Endothelial cell of umbilical vein (primary cell): ENCODE measurements around the gene ULK2. TPM values are rescaled to one million over a fixed set of nuclear protein-coding genes. Genes with fewer than 3 reads are reported as not detected.

Experiments
- BruUV-seq: library from RNA; stranded (reverse); fragments of 400-500 nt; replicated peaks from 2 replicates; lab custom pipeline; 2021; lab: Mats Ljungman, UMichigan
- CTCF ChIA-PET: fragments of 300-600, 350-600 bp; sonication (Branson Sonifier 250); formaldehyde crosslinking; loops from one replicate; lab custom pipeline; 2021; ENCODE audit warnings: antibody characterized with exemption, inconsistent platforms; lab: Charles Lee
- POLR2A ChIA-PET: fragments of 300-600, 350-600 bp; sonication (Branson Sonifier 250); formaldehyde crosslinking; loops from one replicate; lab custom pipeline; 2021; ENCODE audit warnings: antibody characterized with exemption, inconsistent platforms; lab: Charles Lee
- DNase-seq: peaks from one replicate; pipeline ENCODE4 v3.0.0-alpha.2; 2011; ENCODE audit warnings: low read depth, low spot score
- FAIRE-seq: peaks from 2 replicates; lab custom pipeline; 2011; peaks lifted over from hg19 to GRCh38; lab: Jason Lieb, UNC
- H2AFZ ChIP-seq: 2 replicates; pipeline ENCODE4 v1.6.0; 2012; ENCODE audit warnings: low read depth, low read length, control low read depth, inconsistent platforms
- H3K27ac ChIP-seq: 2 replicates; pipeline ENCODE4 v1.5.1; 2011; ENCODE audit warnings: low read depth, mild to moderate bottlenecking, control low read depth, low read length, moderate library complexity; ENCODE audit not compliant: insufficient read depth
- H3K27me3 ChIP-seq, 2 experiments: 2 replicates each; pipeline versions ENCODE4 v1.6.0 to v1.6.1; 2011; ENCODE audit warnings: low read length in 2 of 2, mixed read lengths in 1 of 2; ENCODE audit not compliant: control insufficient read depth in 2 of 2, insufficient read depth in 2 of 2
- H3K36me3 ChIP-seq, 2 experiments: 2 replicates in 1 of 2; 3 replicates in 1 of 2; pipeline ENCODE4 v1.5.1; 2011; ENCODE audit warnings: low read length in 2 of 2, mild to moderate bottlenecking in 1 of 2, moderate library complexity in 1 of 2; ENCODE audit not compliant: control insufficient read depth in 2 of 2, insufficient read depth in 2 of 2; ENCODE audit errors: extremely low read depth in 1 of 2
- H3K4me1 ChIP-seq: 3 replicates; pipeline ENCODE4 v1.5.1; 2011; ENCODE audit warnings: mild to moderate bottlenecking, low read length; ENCODE audit not compliant: control insufficient read depth, insufficient read depth; ENCODE audit errors: extremely low read depth
- H3K4me2 ChIP-seq: 2 replicates; pipeline ENCODE4 v1.6.1; 2011; ENCODE audit warnings: low read length, control low read depth, mixed read lengths; ENCODE audit not compliant: insufficient read depth
- H3K4me3 ChIP-seq, 3 experiments: fragments of 200-600 bp in 1 of 3; sonication (generic), shearing (Covaris generic) in 1 of 3; replicated peaks in 1 of 3; 2 replicates each; pipeline ENCODE4 v1.5.1; 2011 to 2016; ENCODE audit warnings: control low read depth in 3 of 3, low read length in 3 of 3, mild to moderate bottlenecking in 2 of 3, inconsistent platforms in 1 of 3, low read depth in 1 of 3, moderate library complexity in 1 of 3; ENCODE audit not compliant: insufficient read depth in 1 of 3
- H3K79me2 ChIP-seq: 2 replicates; pipeline ENCODE4 v1.6.0; 2012; ENCODE audit warnings: low read length, inconsistent platforms; ENCODE audit not compliant: control insufficient read depth, insufficient read depth
- H3K9ac ChIP-seq: replicated peaks from 2 replicates; pipeline ENCODE3; 2011; ENCODE audit warnings: low read length, control low read depth; ENCODE audit not compliant: insufficient read depth; ENCODE audit errors: extremely low read depth
- H3K9me1 ChIP-seq: replicated peaks from 3 replicates; pipeline ENCODE4 v1.6.0; 2011; ENCODE audit warnings: mild to moderate bottlenecking, low read length; ENCODE audit not compliant: control insufficient read depth, insufficient read depth; ENCODE audit errors: extremely low read depth
- H3K9me3 ChIP-seq: replicated peaks from 2 replicates; pipeline ENCODE4 v1.5.1; 2012; ENCODE audit warnings: low read length, inconsistent platforms; ENCODE audit not compliant: control insufficient read depth, insufficient read depth
- H4K20me1 ChIP-seq: replicated peaks from 2 replicates; pipeline ENCODE3; 2011; ENCODE audit warnings: mild to moderate bottlenecking, low read length; ENCODE audit not compliant: control insufficient read depth, insufficient read depth; ENCODE audit errors: extremely low read depth
- EZH2 ChIP-seq: IDR thresholded peaks from 2 replicates; pipeline ENCODE4 v1.6.1; 2012; ENCODE audit warnings: borderline replicate concordance, low read depth, mild to moderate bottlenecking, moderate library complexity, low read length, inconsistent platforms; ENCODE audit not compliant: severe bottlenecking
- FOS ChIP-seq: IDR thresholded peaks from 2 replicates; pipeline ENCODE4 v1.6.1; 2011; ENCODE audit warnings: mild to moderate bottlenecking, low read length, moderate library complexity, borderline replicate concordance; ENCODE audit not compliant: insufficient read depth
- GATA2 ChIP-seq: IDR thresholded peaks from 2 replicates; pipeline ENCODE4 v1.7.0; 2011; ENCODE audit warnings: low read depth, mild to moderate bottlenecking, moderate library complexity, mixed read lengths, low read length; ENCODE audit not compliant: insufficient read length, insufficient read depth
- JUN ChIP-seq: IDR thresholded peaks from 2 replicates; pipeline ENCODE4 v1.6.1; 2011; ENCODE audit warnings: borderline replicate concordance, low read depth; ENCODE audit not compliant: insufficient read length, insufficient read depth
- MYC ChIP-seq: IDR thresholded peaks from one replicate; pipeline ENCODE4 v1.6.1; 2011; ENCODE audit warnings: mild to moderate bottlenecking, low read depth, low read length
- POLR2A ChIP-seq: IDR thresholded peaks from 2 replicates; pipeline ENCODE4 v1.6.1; 2012; ENCODE audit warnings: low read depth, mild to moderate bottlenecking, control low read depth, low read length
- POLR2AphosphoS5 ChIP-seq: IDR thresholded peaks from 2 replicates; pipeline ENCODE4 v1.6.1; 2012; ENCODE audit warnings: low read depth, mild to moderate bottlenecking, control low read depth, low read length, moderate library complexity; ENCODE audit not compliant: insufficient read depth
- dilution Hi-C: fragments of 300-500 bp; cut with MboI; formaldehyde crosslinking; loops from one replicate; pipeline ENCODE4 v1.15.0; 2019; ENCODE audit warnings: low sequenced_read_pairs; ENCODE audit not compliant: extremely low pct_ligation_motif_present
- intact Hi-C: fragments of 100-400 bp; cut with micrococcal nuclease; formaldehyde crosslinking; loops from one replicate; pipeline ENCODE4 v1.10.0; 2022
- polyA plus RNA-seq, 4 experiments: library from polyadenylated mRNA; depleted of rRNA in 3 of 4; stranded (reverse) in 3 of 4; unstranded in 1 of 4; fragments of >200 nt; gene quantifications; 2 replicates each; pipeline versions ENCODE4 v1.2.1 to v1.2.3, GENCODE V29; 2011 to 2012; ENCODE audit warnings: missing spikeins in 1 of 4
- total RNA-seq: library from RNA; stranded (reverse); gene quantifications from 2 replicates; pipeline ENCODE4 v1.2.3, GENCODE V29; 2021
- TF ChIP-seq, protein P1 (sequence below): IDR thresholded peaks from 2 replicates; pipeline ENCODE4 v1.6.1; 2011; ENCODE audit not compliant: insufficient read depth, insufficient read length
- TF ChIP-seq, protein P2 (sequence below), 2 donors: IDR thresholded peaks; 1 replicate in 1 of 2; 2 replicates in 1 of 2; pipeline ENCODE4 v1.5.1; 2011; ENCODE audit warnings: low read length in 2 of 2, mild to moderate bottlenecking in 2 of 2, moderate library complexity in 2 of 2, control low read depth in 1 of 2, inconsistent platforms in 1 of 2, low read depth in 1 of 2; ENCODE audit not compliant: insufficient read depth in 1 of 2; ENCODE audit errors: extremely low read depth in 1 of 2

ULK2 gene
- total and polyA plus RNA-seq, 2 donors (not counting 3 experiments of a cell fraction or from before 2014, with no cell fraction given), result 19.3 to 26.7 TPM

DNA sequence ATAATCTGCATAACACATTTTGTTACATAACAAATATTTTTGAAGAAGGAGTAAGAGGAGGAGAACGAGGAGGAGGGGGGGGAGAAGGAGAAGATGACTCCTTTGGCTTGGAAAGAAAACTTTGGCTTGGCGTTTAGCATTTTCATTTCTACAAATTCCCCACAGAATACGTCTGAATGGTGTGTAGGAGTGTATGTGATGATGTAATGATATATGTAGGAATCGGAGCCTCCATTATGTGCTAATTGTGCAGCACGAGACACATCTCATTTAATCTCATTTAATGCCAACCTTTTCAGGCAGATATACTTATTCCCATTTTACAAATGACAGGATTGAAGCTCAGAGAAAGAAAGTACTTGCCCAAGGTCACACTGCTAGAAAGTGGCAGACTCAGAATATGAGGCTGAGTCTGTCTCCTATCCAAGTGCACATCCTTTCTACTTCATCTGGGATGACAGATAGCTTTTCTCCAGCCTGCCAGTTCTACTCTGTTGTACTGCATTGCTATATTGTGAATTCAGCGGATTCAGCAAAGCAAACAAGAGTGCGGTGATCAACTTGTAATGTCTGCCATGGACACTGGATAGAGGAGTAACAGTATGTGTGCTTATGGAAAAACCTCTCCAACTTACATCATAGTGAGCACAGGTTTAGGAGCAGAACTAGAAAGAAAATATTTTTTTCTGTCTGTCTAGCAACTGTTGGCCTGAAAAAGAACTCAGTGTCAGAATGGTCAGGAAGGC is 140.9 kb downstream of the ULK2 start:
- Histone ChIP-seq H3K4me3 (no peak overlapping the region), H3K9ac (no peak overlapping the region), H3K79me2 (no peaks in the 10 kb centered on the region), H3K27me3 (no peaks in the 10 kb centered on the region), H3K9me1 (no peaks in the 10 kb centered on the region), H3K9me3 (no peaks in the 10 kb centered on the region), H3K4me1 (peaks cover 15% of the 10 kb centered on the region), H3K27ac (no peak overlapping the region), H3K4me2 (no peak overlapping the region), H2AFZ (no peak overlapping the region), H4K20me1 (no peaks in the 10 kb centered on the region), H3K36me3 (no peaks in the 10 kb centered on the region)
- dilution Hi-C loops, result no loop called here
- FAIRE-seq, result no peak
- POLR2A ChIA-PET, result no interaction called here
- TF ChIP-seq FOS (no peak), EZH2 (no peak), GATA2 (no peak), POLR2AphosphoS5 (no peak), JUN (no peak), MYC (no peak), POLR2A (no peak)
- TF ChIP-seq, protein P1, sequence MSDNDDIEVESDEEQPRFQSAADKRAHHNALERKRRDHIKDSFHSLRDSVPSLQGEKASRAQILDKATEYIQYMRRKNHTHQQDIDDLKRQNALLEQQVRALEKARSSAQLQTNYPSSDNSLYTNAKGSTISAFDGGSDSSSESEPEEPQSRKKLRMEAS, result no peak
- TF ChIP-seq, protein P2, sequence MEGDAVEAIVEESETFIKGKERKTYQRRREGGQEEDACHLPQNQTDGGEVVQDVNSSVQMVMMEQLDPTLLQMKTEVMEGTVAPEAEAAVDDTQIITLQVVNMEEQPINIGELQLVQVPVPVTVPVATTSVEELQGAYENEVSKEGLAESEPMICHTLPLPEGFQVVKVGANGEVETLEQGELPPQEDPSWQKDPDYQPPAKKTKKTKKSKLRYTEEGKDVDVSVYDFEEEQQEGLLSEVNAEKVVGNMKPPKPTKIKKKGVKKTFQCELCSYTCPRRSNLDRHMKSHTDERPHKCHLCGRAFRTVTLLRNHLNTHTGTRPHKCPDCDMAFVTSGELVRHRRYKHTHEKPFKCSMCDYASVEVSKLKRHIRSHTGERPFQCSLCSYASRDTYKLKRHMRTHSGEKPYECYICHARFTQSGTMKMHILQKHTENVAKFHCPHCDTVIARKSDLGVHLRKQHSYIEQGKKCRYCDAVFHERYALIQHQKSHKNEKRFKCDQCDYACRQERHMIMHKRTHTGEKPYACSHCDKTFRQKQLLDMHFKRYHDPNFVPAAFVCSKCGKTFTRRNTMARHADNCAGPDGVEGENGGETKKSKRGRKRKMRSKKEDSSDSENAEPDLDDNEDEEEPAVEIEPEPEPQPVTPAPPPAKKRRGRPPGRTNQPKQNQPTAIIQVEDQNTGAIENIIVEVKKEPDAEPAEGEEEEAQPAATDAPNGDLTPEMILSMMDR (IDR thresholded peaks at IDR 0.05; ENCODE audit: extremely low read depth in 1 of 2, insufficient read depth in 1 of 2, low read depth in 1 of 2, low read length in 2 of 2), result no peak
- intact Hi-C loops, result no loop called here
- no TSS peak for BruUV-seq
- no peak for DNase-seq
- CTCF ChIA-PET, result interaction anchor here (0.7 to 3.6 kb wide), 7 partner anchors 8 to 364 kb away, joined by 3 to 36 read pairs (median 7); partner anchors contain the start of genes ALDH3A2 and B9D1
